Activated CD4-positive, alpha-beta T cell treated with anti-CD3 and anti-CD28 coated beads, Interleukin-2, amount 10 ng/mL, durations not matched to agents 24 days and 14 days (primary cell): ENCODE measurements around the gene TECPR1. TPM values are rescaled to one million over a fixed set of nuclear protein-coding genes. Genes with fewer than 3 reads are reported as not detected.

Experiments
- DNase-seq: peaks from one replicate; pipeline ENCODE4 v3.0.0; 2022
- H3K27ac Mint-ChIP-seq: one replicate; pipeline ENCODE4 v1.8.0; 2022; ENCODE audit warnings: mild to moderate bottlenecking, mixed read lengths
- H3K27me3 Mint-ChIP-seq: one replicate; pipeline ENCODE4 v1.8.0; 2022; ENCODE audit warnings: mixed read lengths
- H3K36me3 Mint-ChIP-seq: one replicate; pipeline ENCODE4 v1.8.0; 2022; ENCODE audit warnings: low read depth, mild to moderate bottlenecking, mixed read lengths
- H3K4me1 Mint-ChIP-seq: one replicate; pipeline ENCODE4 v1.8.0; 2021; ENCODE audit warnings: mixed read lengths
- H3K4me3 Mint-ChIP-seq: one replicate; pipeline ENCODE4 v1.8.0; 2022; ENCODE audit warnings: mild to moderate bottlenecking, moderate library complexity, mixed read lengths
- H3K9me3 Mint-ChIP-seq: one replicate; pipeline ENCODE4 v1.8.0; 2021; ENCODE audit warnings: mixed read lengths
- intact Hi-C: fragments of 100-400 bp; cut with micrococcal nuclease; formaldehyde crosslinking; loops from one replicate; pipeline ENCODE4 v1.15.1; 2023
- total RNA-seq: library from RNA; stranded (reverse); gene quantifications from 2 replicates; pipeline ENCODE4 v1.2.3, GENCODE V29; 2022

TECPR1 gene
- total RNA-seq, 1 donor from 2014 or later = 43.1 TPM

DNA sequence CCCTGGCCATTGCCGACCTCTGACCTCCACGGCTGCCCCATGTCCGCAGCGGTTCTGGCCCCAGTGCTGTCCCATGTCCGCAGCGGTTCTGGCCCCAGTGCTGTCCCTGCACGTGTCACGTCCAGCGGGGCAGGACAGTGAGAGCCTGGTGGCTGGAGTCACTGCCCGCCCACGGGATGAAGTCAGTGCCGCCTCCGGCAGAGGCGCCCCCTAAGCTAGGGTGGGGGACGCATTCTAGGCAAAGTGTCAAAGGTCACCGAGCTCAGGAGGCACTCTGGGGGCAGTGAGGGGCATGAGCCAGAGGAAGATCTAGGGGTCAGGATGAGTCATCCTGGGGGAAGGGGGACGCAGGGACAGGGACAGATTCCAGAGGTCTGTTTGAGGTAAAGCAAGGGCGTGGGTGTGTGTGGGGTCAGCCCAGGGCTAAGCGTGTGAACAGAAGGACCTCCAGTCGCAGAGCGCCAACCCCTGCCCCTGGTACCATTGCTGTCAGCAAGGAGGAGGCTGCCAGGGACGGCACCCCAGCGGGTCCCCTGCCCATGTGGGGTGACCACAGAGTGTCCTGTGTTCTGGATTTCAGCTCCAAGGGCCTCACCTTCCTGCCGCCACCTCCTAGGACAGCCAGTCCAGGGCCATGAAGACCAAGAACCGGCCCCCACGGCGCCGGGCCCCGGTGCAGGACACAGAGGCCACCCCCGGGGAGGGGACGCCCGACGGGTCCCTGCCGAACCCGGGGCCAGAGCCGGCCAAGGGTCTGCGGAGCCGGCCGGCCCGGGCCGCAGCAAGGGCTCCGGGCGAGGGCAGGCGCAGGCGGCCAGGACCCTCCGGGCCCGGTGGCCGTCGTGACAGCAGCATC lies 40.1 kb downstream of the TECPR1 start:
- Mint-ChIP-seq H3K36me3 (peaks cover 3% of the 10 kb centered on the region), H3K4me3 (peak overlapping the region; percentile 62), H3K4me1 (no peaks in the 10 kb centered on the region), H3K9me3 (no peaks in the 10 kb centered on the region), H3K27ac (no peak overlapping the region), H3K27me3 (no peaks in the 10 kb centered on the region)
- intact Hi-C loops = no loop called here
- DNase-seq = no peak

DNA sequence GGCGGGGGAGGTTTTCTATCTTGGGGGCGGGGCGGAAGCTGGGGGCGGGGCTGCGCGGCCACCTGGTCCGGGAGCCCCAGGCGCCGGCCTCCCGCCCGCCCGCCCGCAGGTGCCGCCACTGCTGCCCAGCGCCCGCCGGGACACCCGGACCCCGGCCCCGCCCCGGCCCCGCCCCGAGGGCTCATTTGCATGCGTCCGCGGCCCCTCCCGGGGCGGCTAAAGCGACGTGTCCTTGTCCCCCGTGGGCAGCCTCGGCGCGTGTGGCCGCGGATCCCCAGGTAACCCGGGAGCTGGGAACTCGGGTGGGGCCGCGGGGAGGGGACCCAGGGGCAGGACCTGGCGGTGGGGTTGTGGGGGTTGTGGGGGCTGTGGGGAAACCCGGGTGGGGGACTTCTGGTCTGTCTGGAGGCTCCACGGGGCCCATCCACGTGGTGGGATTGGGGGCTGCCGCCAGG lies 40.8 kb downstream of the TECPR1 start, which contains the start of gene BHLHA15:
Gene BHLHA15 (plus strand): TSS at position 219 of the 455 bp plus-strand sequence. CDS start 871 bp downstream, outside the sequence.
- peak; percentile 78 for DNase-seq
- H3K4me1 Mint-ChIP-seq = no peaks in the 10 kb centered on the region
- intact Hi-C loops = no loop called here
- H3K9me3 Mint-ChIP-seq = no peaks in the 10 kb centered on the region
- H3K27me3 Mint-ChIP-seq = no peaks in the 10 kb centered on the region
- peak within 1 kb of the TSS; percentile 62 for H3K4me3 Mint-ChIP-seq
- H3K27ac Mint-ChIP-seq = no peak within 1 kb of the TSS
- peaks cover 4% of the 10 kb centered on the region for H3K36me3 Mint-ChIP-seq

DNA sequence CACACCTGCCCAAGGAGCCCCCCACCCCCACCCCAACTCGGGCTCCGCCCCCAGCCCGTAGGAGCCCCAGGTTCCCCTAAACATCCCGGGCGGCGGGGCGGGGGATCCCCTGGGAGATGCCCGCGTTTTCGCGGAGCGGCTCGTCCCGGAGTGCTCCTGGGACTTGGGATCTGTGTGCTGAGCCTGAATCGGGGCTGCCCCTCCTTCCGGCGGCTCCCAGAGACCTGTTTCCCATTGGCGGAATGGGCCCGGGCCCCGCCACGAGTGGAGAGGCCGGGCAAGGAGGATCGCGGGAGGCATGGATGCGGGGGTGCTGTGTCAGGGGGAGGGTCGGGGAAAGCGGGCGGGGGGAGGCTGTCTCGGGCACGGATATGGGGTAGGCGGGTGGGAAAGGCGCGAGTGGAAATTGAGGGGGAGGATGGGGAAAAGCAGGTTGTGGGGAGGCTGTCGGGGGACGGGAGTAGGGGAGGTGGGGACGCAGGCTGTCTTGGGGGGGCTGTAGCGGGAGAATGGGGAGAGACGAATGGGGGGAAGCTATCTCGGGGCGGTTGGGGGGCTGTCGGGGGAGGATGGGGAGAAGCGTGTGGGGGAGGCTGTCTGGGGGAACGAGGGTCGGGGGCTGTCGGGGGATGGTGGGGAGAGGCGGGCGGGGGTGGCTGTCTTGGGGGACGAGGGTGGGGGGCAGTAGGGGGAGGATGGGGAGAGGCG lies 41.4 kb downstream of the TECPR1 start:
- Mint-ChIP-seq H3K27ac (no peak overlapping the region), H3K9me3 (no peaks in the 10 kb centered on the region), H3K4me1 (peaks cover 2% of the 10 kb centered on the region), H3K27me3 (no peaks in the 10 kb centered on the region), H3K36me3 (peaks cover 8% of the 10 kb centered on the region), H3K4me3 (peak overlapping the region; percentile 45)
- DNase-seq = no peak
- intact Hi-C loops = no loop called here

DNA sequence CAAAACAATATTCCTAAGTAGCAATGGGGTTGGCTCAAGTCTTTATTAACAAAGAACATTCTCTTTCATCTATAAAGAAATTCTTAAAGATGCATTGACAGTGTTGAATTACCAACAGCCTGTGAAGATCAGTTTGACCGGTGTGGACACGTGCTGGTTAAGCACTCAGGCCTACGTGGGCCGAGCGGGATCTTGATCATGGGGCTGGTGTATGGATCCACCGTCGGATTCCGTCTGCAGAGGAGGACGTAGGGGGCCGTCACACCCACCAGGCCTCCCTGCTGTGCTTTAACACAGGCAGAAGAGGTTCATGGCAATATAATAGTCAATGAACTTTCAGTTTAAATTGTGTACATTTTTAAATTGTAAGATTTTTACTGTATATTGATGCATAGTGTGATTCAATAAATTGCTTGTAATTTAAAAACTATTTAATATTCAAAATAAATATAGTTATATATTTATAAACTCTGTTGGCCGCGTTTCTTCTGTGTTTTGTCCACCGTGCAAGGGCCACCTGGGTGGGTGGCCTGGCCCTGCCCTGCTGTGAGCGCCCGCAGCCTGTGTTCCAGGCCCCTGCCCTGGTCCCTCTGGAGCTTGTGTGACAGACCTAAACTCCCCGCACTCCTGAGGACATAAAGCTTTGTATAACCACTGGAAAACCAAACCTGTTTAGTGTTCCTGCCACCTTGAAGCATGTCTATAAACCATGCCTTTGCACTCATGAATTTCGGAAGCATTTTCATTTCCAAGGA lies 42.7 kb downstream of the TECPR1 start:
- DNase-seq = no peak
- Mint-ChIP-seq H3K36me3 (peaks cover 15% of the 10 kb centered on the region), H3K4me3 (peak overlapping the region; percentile 45), H3K27ac (no peak overlapping the region), H3K9me3 (no peaks in the 10 kb centered on the region), H3K27me3 (no peaks in the 10 kb centered on the region), H3K4me1 (peaks cover 2% of the 10 kb centered on the region)
- intact Hi-C loops = no loop called here

DNA sequence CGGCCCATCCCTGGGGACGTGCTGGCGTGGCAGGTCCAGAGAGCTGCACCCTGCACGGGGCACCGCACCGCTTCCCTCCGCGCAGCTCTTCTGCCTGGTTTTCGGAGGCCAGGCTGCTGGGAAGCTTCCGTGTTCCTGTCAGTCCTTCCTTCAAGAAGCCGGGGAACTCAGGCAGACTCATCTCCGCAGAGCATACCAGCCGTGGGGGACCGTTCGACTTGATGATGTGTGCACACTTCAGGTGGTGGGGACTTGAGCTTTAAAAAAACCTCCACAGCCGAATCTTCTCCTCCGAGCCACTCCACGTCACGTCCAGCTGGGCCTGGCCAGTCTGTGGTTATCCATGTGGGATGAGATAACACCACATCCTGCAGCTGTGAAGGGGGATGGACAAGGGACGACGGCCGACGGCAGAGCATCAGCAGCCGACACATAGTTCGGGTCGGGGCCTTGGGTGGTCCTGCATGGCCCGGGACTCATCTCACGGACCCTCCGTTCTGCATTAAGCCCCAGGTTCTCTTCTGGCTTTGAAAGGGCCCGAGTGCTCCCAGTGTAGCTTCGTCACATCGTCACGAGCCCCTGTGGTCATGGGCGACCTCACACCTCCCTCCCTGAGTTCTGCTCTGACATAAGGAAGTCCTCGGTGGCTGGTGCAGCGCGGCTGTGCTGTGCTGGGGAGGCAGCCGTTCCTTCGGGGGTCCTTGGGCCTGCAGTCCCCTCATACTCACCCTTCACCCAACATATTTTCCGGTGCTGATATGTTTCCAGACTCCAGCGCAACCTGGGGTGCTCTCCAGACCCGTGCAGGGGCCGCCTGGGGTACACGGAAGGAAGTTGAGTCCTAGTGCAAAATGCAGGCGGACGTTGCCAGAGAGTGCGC lies 45.3 kb downstream of the TECPR1 start:
- Mint-ChIP-seq H3K27me3 (no peaks in the 10 kb centered on the region), H3K27ac (no peak overlapping the region), H3K4me1 (peaks cover 17% of the 10 kb centered on the region), H3K9me3 (no peaks in the 10 kb centered on the region), H3K36me3 (peaks cover 27% of the 10 kb centered on the region), H3K4me3 (no peak overlapping the region)
- no peak for DNase-seq
- intact Hi-C loops = no loop called here

DNA sequence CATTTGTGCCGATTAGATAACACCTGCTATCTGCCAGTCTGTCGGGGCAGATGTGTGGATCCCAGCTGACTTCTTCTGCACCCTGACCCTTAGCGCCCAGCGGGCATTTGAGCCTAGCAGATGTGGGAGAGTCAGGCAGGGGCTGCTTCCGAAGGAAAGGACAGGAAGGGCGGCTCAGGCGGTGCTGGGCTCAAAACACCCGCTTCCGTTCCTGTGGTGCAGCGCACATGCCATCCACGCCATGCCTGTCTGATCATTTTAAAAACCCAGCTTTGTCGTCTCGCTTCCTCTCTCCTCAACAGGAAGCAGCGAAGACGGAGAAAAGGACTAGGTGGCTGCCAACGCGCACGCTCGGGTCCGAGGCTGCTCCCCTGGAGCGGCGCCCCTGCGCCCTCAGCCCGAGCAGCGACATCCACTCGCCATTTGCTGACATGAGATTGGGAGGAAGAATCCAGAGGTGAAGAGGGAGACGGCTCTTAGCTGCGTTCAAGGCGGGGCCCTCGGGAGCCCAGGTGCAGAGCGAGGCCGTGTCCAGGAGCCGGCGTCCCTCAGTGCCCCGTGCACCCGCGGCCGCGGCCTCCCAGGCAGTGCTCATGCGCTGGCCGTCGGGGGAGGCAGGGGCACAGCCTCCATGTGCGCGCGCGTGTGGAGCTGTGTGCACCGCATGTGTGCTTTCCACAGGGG lies 46.7 kb downstream of the TECPR1 start:
- Mint-ChIP-seq H3K9me3 (no peaks in the 10 kb centered on the region), H3K27ac (no peak overlapping the region), H3K27me3 (no peaks in the 10 kb centered on the region), H3K36me3 (peaks cover 29% of the 10 kb centered on the region), H3K4me1 (peaks cover 30% of the 10 kb centered on the region), H3K4me3 (no peak overlapping the region)
- DNase-seq = no peak
- intact Hi-C loops = no loop called here

DNA sequence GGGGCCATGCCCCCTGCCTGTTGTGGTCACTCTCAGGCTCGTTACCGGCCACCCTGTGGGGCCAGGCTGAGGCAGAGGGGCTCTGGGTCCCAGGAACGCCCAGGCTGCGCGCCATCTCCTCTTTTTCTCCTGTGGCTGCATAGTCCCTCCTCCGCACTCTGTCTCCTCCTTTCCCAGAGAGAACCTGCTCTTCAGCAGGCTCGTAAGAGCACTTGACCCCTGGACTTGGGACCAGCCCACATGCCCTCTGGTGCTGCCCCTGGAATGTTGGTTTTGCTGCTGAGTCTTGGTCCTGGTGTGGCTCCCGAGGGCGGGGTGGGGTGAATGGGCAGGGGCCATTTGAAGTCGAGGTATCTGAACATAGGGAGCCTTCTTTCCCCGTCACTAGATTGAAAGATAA lies 47.4 kb downstream of the TECPR1 start:
- Mint-ChIP-seq H3K9me3 (no peaks in the 10 kb centered on the region), H3K27me3 (no peaks in the 10 kb centered on the region), H3K27ac (no peak overlapping the region), H3K36me3 (peaks cover 32% of the 10 kb centered on the region), H3K4me1 (peaks cover 34% of the 10 kb centered on the region), H3K4me3 (no peak overlapping the region)
- intact Hi-C loops = loop anchor here (5.0 kb wide), 1 partner anchor 48 kb away; the partner anchor contains the start of gene TECPR1
- no peak for DNase-seq

DNA sequence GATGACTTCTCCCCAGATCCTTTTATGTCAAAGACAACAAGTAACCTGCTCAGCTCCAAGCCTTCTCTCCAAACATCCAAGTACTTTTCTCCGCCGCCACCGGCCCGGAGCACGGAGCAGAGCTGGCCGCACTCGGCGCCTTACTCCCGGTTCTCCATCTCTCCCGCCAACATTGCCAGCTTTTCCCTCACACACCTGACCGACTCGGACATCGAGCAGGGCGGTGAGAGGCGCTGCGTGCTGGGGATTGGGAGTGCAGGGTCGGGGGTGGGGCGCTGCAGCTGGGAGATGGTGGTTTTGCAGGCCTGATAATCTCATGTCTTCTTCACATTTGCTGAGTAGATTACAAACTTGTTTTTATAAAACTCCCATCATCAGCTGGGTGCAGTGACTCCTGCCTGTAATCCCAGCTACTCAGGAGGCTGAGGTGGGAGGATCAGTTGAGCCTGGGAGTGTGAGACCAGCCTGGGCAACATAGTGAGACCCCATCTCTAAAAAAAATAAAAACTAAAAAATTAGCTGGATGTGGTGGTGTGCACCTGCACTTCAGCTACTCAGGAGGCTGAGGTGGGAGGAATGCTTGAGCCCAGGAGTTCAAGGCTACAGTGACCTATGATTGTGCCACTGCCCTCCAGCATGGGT lies 47.9 kb downstream of the TECPR1 start:
- H3K4me3 Mint-ChIP-seq = no peak overlapping the region
- intact Hi-C loops = loop anchor here (2.0 to 5.0 kb wide), 2 partner anchors 48 to 77 kb away; partner anchors contain the start of genes BRI3 and TECPR1
- peaks cover 36% of the 10 kb centered on the region for H3K4me1 Mint-ChIP-seq
- DNase-seq = no peak
- H3K27me3 Mint-ChIP-seq = no peaks in the 10 kb centered on the region
- H3K36me3 Mint-ChIP-seq = peaks cover 35% of the 10 kb centered on the region
- peak overlapping the region; percentile 11 for H3K27ac Mint-ChIP-seq
- H3K9me3 Mint-ChIP-seq = peaks cover 2% of the 10 kb centered on the region

DNA sequence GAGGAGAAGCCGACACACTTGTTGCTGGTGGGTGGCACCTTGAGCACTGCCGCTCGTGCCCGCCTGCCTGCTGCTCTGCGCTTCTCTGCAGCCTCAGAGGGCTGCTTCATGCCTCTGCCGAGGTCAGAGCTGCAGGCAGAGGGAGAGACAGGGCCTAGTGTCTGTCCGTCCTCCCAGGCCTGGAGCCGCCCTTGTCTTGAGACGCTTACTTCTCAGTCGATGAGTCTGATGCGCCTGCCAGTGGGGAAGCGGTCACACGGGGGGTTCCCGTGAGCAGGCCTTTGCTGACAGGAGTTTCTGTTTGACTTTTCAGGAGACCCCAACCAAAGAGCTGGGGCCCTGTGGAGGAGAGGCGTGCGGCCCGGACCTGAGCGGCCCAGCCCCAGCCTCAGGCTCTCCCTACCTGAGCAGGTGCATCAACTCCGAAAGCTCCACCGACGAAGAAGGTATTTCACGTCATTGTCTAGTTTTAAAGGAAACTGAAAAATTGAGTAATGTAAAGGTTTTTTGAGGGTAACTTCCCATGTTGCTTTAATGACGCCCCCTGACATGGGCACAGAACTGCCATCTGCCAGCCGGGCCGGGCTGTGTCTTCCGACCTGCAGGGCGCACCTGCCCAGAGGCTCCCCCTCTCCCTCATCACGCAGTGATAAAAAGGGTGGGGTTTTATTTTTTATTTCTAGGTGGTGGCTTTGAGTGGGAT lies 48.6 kb downstream of the TECPR1 start:
- Mint-ChIP-seq H3K27me3 (no peaks in the 10 kb centered on the region), H3K4me1 (peaks cover 37% of the 10 kb centered on the region), H3K9me3 (peaks cover 5% of the 10 kb centered on the region), H3K4me3 (no peak overlapping the region), H3K27ac (peak overlapping the region; percentile 11), H3K36me3 (peaks cover 37% of the 10 kb centered on the region)
- no peak for DNase-seq
- intact Hi-C loops = loop anchor here (2.0 to 5.0 kb wide), 2 partner anchors 49 to 77 kb away; partner anchors contain the start of genes BRI3 and TECPR1

DNA sequence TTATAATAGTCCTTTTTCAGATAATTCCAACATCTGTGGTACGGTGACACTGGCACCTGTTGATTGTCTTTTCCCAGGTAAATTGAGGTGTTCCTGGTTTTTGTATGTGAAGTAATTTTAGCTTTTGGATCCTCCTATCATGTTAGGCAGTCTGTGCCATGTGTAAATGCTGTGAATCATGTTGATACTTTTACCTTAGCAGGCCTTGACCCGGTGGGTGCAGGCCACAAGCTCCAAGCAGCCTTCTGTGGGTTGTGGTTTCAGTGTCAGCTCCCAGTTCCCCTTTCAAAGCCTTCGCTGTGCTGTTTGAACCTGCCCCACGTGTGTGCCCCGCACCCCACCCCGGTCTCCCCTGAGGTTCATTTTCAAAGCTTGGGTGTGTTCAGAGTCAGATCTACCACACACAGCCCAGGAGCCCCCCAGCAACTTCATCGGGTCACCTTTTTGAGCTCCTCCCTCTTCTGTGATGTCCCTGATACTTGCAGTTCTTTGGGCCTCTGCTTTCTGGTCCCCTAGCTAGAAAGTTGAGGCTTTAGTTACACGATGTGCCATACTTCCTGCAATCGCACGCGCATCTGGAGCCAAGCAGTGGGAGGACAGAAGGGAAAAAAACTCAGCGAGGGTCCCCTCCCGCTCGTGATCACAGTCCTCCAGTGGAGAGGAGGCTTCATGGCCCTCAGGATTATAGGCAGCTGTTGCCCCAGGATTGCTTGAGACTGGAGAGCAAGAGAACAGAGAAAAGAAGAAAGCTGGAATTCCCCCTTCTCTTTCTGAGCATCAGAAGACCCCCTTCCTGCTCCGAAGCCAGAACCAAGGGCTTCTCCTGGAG lies 49.5 kb downstream of the TECPR1 start:
- Mint-ChIP-seq H3K9me3 (peaks cover 5% of the 10 kb centered on the region), H3K36me3 (peaks cover 37% of the 10 kb centered on the region), H3K27me3 (no peaks in the 10 kb centered on the region), H3K4me1 (peaks cover 37% of the 10 kb centered on the region), H3K27ac (peak overlapping the region; percentile 83), H3K4me3 (peak overlapping the region; percentile 77)
- intact Hi-C loops = loop anchor here (1.0 to 5.0 kb wide), 3 partner anchors 50 to 78 kb away; partner anchors contain the start of genes BRI3 and TECPR1
- peak; percentile 91 for DNase-seq

DNA sequence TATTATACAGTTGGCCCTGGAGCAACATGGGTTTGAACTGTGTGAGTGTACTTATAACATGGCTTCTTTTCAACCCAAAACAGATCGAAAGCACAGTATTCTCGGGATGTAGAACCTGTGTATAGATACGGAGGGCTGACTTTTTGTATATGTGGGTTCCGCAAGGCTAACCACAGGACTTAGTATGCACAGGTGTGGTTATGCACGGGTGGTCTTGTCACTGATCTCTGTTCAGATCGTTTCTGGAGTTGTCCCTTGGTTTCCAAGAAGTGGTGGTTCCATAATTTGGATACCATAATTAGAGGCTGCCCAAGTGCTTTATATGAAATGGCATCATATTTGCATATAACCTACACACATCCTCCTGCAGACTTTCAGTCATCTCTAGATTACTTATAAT lies 51.7 kb downstream of the TECPR1 start:
- peaks cover 31% of the 10 kb centered on the region for H3K36me3 Mint-ChIP-seq
- intact Hi-C loops = loop anchor here (5.0 kb wide), 1 partner anchor 52 kb away; the partner anchor contains the start of gene TECPR1
- H3K4me3 Mint-ChIP-seq = peak overlapping the region; percentile 0
- DNase-seq = no peak
- peaks cover 5% of the 10 kb centered on the region for H3K9me3 Mint-ChIP-seq
- H3K4me1 Mint-ChIP-seq = peaks cover 39% of the 10 kb centered on the region
- H3K27ac Mint-ChIP-seq = no peak overlapping the region
- no peaks in the 10 kb centered on the region for H3K27me3 Mint-ChIP-seq
